ENCODE results near the gene SYCE1L.

SYCE1L gene

DNA sequence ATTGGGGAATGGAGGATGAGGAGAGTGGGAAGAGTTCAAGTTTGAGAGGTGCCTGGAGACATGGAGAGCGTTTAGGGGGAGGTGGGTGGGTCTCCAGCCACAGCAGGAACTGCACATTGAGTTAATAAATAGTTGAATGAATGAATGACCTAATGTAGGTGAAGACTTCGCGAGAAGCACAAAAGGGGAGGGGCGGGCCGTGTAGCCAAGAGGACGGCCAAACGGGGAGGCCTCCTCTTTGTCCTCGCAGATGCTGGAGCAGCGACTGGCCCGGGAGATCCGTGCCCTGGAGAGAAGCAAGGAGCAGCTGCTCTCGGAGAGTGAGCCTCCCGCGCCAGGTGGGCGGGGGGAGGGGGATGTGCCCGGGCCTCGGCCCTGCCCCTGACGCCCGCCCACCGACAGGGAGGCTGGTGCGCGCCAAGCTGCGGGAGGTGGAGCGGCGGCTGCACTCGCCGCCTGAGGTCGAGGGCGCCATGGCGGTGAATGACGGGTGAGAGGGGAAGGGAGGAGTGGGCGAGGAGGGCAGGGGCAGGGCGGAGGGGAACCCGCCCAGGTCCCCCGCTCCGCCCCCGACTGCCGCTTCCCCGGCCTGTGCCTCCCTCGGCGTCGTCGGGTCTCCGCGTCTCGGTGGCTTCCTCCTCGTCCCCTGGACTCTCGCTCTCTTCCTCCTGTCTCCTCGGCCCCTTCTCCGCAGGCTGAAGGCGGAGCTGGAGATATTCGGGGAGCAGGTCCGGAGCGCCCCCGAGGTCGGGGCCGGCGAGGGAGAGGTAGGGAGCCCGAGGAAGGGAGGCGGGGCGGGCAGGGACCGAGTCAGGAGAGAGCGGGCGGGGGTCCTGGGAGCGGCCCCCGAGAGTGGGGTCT, 12.9 kb downstream of the SYCE1L start (continued):
- TF ChIP-seq, protein P1, sequence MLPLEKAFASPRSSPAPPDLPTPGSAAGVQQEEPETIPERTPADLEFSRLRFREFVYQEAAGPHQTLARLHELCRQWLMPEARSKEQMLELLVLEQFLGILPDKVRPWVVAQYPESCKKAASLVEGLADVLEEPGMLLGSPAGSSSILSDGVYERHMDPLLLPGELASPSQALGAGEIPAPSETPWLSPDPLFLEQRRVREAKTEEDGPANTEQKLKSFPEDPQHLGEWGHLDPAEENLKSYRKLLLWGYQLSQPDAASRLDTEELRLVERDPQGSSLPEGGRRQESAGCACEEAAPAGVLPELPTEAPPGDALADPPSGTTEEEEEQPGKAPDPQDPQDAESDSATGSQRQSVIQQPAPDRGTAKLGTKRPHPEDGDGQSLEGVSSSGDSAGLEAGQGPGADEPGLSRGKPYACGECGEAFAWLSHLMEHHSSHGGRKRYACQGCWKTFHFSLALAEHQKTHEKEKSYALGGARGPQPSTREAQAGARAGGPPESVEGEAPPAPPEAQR (tag by site-specific recombination; IDR thresholded peaks at IDR 0.05) = no peak
- TF ChIP-seq ZNF114 (tag by site-specific recombination; IDR thresholded peaks at IDR 0.05) = no peak
- TF ChIP-seq ZNF175 (tag by site-specific recombination; IDR thresholded peaks at IDR 0.05) = no peak
- TF ChIP-seq ZBTB1 (tag by site-specific recombination; IDR thresholded peaks at IDR 0.05) = no peak
- TF ChIP-seq ZNF558 (tag by site-specific recombination; IDR thresholded peaks at IDR 0.05) = no peak
- TF ChIP-seq, protein P2, sequence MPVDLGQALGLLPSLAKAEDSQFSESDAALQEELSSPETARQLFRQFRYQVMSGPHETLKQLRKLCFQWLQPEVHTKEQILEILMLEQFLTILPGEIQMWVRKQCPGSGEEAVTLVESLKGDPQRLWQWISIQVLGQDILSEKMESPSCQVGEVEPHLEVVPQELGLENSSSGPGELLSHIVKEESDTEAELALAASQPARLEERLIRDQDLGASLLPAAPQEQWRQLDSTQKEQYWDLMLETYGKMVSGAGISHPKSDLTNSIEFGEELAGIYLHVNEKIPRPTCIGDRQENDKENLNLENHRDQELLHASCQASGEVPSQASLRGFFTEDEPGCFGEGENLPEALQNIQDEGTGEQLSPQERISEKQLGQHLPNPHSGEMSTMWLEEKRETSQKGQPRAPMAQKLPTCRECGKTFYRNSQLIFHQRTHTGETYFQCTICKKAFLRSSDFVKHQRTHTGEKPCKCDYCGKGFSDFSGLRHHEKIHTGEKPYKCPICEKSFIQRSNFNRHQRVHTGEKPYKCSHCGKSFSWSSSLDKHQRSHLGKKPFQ (tag by site-specific recombination; IDR thresholded peaks at IDR 0.05) = no peak
- TF ChIP-seq, protein P3, sequence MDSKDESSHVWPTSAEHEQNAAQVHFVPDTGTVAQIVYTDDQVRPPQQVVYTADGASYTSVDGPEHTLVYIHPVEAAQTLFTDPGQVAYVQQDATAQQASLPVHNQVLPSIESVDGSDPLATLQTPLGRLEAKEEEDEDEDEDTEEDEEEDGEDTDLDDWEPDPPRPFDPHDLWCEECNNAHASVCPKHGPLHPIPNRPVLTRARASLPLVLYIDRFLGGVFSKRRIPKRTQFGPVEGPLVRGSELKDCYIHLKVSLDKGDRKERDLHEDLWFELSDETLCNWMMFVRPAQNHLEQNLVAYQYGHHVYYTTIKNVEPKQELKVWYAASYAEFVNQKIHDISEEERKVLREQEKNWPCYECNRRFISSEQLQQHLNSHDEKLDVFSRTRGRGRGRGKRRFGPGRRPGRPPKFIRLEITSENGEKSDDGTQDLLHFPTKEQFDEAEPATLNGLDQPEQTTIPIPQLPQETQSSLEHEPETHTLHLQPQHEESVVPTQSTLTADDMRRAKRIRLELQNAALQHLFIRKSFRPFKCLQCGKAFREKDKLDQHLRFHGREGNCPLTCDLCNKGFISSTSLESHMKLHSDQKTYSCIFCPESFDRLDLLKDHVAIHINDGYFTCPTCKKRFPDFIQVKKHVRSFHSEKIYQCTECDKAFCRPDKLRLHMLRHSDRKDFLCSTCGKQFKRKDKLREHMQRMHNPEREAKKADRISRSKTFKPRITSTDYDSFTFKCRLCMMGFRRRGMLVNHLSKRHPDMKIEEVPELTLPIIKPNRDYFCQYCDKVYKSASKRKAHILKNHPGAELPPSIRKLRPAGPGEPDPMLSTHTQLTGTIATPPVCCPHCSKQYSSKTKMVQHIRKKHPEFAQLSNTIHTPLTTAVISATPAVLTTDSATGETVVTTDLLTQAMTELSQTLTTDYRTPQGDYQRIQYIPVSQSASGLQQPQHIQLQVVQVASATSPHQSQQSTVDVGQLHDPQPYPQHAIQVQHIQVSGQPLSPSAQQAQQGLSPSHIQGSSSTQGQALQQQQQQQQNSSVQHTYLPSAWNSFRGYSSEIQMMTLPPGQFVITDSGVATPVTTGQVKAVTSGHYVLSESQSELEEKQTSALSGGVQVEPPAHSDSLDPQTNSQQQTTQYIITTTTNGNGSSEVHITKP (tag by site-specific recombination; IDR thresholded peaks at IDR 0.05) = peak; percentile 73
- no peak for TF ChIP-seq ZNF677 (tag by site-specific recombination; IDR thresholded peaks at IDR 0.05)
- no peak for TF ChIP-seq ZNF416 (tag by site-specific recombination; IDR thresholded peaks at IDR 0.05)
- no peak for TF ChIP-seq ZNF423 (tag by site-specific recombination; IDR thresholded peaks at IDR 0.05)
- no peak for TF ChIP-seq GLI4 (tag by site-specific recombination; IDR thresholded peaks at IDR 0.05)
- TF ChIP-seq, protein P4, sequence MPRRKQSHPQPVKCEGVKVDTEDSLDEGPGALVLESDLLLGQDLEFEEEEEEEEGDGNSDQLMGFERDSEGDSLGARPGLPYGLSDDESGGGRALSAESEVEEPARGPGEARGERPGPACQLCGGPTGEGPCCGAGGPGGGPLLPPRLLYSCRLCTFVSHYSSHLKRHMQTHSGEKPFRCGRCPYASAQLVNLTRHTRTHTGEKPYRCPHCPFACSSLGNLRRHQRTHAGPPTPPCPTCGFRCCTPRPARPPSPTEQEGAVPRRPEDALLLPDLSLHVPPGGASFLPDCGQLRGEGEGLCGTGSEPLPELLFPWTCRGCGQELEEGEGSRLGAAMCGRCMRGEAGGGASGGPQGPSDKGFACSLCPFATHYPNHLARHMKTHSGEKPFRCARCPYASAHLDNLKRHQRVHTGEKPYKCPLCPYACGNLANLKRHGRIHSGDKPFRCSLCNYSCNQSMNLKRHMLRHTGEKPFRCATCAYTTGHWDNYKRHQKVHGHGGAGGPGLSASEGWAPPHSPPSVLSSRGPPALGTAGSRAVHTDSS (tag by site-specific recombination; IDR thresholded peaks at IDR 0.05) = no peak
- no peak for TF ChIP-seq ZNF214 (tag by site-specific recombination; IDR thresholded peaks at IDR 0.05; ENCODE audit: borderline replicate concordance)
- no peak for TF ChIP-seq ZNF510 (tag by site-specific recombination; IDR thresholded peaks at IDR 0.05; ENCODE audit: insufficient replicate concordance)
- TF ChIP-seq GLIS2 (tag by site-specific recombination; IDR thresholded peaks at IDR 0.05) = peak; percentile 88
- TF ChIP-seq IKZF3 (tag by site-specific recombination; IDR thresholded peaks at IDR 0.05) = 0 out of 2 replicates have a peak, but pooled peaks have one; percentile 11
- TF ChIP-seq, protein P5, sequence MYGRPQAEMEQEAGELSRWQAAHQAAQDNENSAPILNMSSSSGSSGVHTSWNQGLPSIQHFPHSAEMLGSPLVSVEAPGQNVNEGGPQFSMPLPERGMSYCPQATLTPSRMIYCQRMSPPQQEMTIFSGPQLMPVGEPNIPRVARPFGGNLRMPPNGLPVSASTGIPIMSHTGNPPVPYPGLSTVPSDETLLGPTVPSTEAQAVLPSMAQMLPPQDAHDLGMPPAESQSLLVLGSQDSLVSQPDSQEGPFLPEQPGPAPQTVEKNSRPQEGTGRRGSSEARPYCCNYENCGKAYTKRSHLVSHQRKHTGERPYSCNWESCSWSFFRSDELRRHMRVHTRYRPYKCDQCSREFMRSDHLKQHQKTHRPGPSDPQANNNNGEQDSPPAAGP (tag by site-specific recombination; IDR thresholded peaks at IDR 0.05) = peak; percentile 76
- no peak for TF ChIP-seq ZNF169 (tag by site-specific recombination; IDR thresholded peaks at IDR 0.05)
- TF ChIP-seq ZNF660 (tag by site-specific recombination; IDR thresholded peaks at IDR 0.05) = peak; percentile 61
- peak; percentile 97 for TF ChIP-seq ZFHX2 (tag by site-specific recombination; conservative IDR thresholded peaks at IDR 0.05)
- TF ChIP-seq KLF7 (tag by site-specific recombination; IDR thresholded peaks at IDR 0.05; ENCODE audit: borderline replicate concordance) = peak; percentile 11; the same call in 1 of the 2 replicates
- TF ChIP-seq GFI1B (tag by site-specific recombination; IDR thresholded peaks at IDR 0.05) = no peak
- TF ChIP-seq ZNF664 (tag by site-specific recombination; IDR thresholded peaks at IDR 0.05) = no peak
- TF ChIP-seq, protein P6, sequence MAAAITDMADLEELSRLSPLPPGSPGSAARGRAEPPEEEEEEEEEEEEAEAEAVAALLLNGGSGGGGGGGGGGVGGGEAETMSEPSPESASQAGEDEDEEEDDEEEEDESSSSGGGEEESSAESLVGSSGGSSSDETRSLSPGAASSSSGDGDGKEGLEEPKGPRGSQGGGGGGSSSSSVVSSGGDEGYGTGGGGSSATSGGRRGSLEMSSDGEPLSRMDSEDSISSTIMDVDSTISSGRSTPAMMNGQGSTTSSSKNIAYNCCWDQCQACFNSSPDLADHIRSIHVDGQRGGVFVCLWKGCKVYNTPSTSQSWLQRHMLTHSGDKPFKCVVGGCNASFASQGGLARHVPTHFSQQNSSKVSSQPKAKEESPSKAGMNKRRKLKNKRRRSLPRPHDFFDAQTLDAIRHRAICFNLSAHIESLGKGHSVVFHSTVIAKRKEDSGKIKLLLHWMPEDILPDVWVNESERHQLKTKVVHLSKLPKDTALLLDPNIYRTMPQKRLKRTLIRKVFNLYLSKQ (tag by site-specific recombination; IDR thresholded peaks at IDR 0.05; ENCODE audit: borderline replicate concordance) = no peak
- no peak for TF ChIP-seq ZSCAN23 (tag by site-specific recombination; IDR thresholded peaks at IDR 0.05)
- no peak for TF ChIP-seq MZF1 (tag by site-specific recombination; IDR thresholded peaks at IDR 0.05; ENCODE audit: borderline replicate concordance)
- TF ChIP-seq ZNF19 (tag by site-specific recombination; IDR thresholded peaks at IDR 0.05; ENCODE audit: low read depth) = no peak
- TF ChIP-seq, protein P7, sequence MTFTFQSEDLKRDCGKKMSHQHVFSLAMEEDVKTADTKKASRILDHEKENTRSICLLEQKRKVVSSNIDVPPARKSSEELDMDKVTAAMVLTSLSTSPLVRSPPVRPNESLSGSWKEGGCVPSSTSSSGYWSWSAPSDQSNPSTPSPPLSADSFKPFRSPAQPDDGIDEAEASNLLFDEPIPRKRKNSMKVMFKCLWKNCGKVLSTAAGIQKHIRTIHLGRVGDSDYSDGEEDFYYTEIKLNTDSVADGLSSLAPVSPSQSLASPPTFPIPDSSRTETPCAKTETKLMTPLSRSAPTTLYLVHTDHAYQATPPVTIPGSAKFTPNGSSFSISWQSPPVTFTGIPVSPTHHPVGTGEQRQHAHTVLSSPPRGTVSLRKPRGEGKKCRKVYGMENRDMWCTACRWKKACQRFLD (tag by site-specific recombination; IDR thresholded peaks at IDR 0.05) = no peak
